Prostate gland (tissue), 2 donors: ENCODE measurements around the gene CYTH1.

Experiments used
- POLR2A ChIP-seq: fragments of 450-650 bp; IDR thresholded peaks from one replicate; pipeline ENCODE4 v1.6.1; 2016; ENCODE audit warnings: antibody characterized with exemption, mild to moderate bottlenecking
- POLR2AphosphoS5 ChIP-seq: sonication (generic); formaldehyde crosslinking; IDR thresholded peaks from one replicate; pipeline ENCODE4 v1.6.1; 2017; ENCODE audit warnings: antibody characterized with exemption
- TF ChIP-seq, protein P1 (sequence below), 4 experiments: fragments of 200-600 bp in 2 of 4; fragments of 450-650 bp in 2 of 4; sonication (generic) in 2 of 4; IDR thresholded peaks; 1 replicate in 3 of 4; 2 replicates in 1 of 4; pipeline ENCODE4 v1.5.1; 2016 to 2019; ENCODE audit warnings: antibody characterized with exemption in 4 of 4, mild to moderate bottlenecking in 2 of 4, moderate library complexity in 2 of 4

DNA sequence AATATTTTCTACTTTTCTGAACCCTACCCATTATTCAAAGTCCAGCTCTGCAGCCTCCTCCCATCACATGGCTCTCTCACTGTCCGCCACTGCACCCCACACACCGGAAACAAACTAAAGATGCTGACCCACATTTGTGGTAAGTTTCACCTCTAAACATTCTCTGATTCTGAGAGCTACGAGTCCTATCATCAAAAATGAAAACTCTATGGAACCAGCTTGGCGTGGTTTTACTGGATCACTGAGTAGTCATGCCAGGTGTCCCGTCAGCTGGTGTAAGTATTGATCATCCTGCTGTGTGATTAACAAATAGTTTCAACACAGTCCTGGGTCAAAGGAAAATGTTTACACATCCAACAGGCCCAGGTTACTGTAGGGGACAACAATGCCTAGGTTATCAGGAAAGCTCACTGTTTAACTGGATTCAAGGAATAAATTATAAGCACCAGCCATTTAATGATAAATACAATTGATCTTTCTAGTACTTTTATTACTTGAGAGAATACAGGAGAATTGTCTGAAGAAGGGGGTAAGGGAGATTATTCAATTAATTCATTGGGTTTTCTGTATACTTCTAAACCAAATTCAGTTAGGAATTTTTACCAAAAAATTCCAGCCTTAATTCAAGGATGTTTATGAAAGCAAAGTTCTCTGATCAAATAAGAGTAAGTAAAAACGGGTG is 33.9 kb downstream of the CYTH1 start:
- TF ChIP-seq, protein P1, sequence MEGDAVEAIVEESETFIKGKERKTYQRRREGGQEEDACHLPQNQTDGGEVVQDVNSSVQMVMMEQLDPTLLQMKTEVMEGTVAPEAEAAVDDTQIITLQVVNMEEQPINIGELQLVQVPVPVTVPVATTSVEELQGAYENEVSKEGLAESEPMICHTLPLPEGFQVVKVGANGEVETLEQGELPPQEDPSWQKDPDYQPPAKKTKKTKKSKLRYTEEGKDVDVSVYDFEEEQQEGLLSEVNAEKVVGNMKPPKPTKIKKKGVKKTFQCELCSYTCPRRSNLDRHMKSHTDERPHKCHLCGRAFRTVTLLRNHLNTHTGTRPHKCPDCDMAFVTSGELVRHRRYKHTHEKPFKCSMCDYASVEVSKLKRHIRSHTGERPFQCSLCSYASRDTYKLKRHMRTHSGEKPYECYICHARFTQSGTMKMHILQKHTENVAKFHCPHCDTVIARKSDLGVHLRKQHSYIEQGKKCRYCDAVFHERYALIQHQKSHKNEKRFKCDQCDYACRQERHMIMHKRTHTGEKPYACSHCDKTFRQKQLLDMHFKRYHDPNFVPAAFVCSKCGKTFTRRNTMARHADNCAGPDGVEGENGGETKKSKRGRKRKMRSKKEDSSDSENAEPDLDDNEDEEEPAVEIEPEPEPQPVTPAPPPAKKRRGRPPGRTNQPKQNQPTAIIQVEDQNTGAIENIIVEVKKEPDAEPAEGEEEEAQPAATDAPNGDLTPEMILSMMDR (IDR thresholded peaks at IDR 0.05): no peak
- TF ChIP-seq POLR2A (no peak), POLR2AphosphoS5 (no peak)
